Fibroblast of mammary gland (primary cell): ENCODE data around the gene CRTC1.

Source experiments
- DNase-seq: peaks from one replicate; pipeline ENCODE4 v3.0.0-alpha.2; 2010; ENCODE audit warnings: low read depth
- H3K4me3 ChIP-seq: 2 replicates; pipeline ENCODE4 v1.5.1; 2011; ENCODE audit warnings: low read depth, mild to moderate bottlenecking, low read length, moderate library complexity; ENCODE audit not compliant: control insufficient read depth
- TF ChIP-seq, protein P1 (sequence below): conservative IDR thresholded peaks from 2 replicates; pipeline ENCODE4 v1.5.1; 2011; ENCODE audit warnings: low read depth, low read length, inconsistent platforms; ENCODE audit not compliant: control insufficient read depth, insufficient read depth

Gene CRTC1

DNA sequence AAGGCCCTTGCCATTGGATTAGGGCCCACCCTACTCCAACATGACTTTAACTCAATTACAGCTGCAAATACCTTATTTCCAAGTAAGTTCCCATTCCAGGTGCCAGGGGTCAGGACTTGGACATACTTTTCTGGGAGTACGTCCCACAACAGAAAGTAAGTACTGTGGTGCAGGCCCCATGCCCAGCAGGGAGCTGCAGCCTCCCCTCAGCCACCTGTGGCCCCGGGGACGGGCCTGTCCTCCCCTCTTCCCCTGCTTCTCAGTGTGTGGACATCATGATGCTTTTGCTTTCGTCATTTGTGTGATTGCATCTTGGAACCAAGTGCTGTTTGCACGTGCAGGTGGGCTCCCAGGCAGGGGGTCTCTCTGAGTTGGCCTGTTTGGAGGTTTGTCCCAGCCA lies 31.9 kb downstream of the CRTC1 start:
- H3K4me3 ChIP-seq, result no peak overlapping the region
- DNase-seq, result no peak
- TF ChIP-seq, protein P1, sequence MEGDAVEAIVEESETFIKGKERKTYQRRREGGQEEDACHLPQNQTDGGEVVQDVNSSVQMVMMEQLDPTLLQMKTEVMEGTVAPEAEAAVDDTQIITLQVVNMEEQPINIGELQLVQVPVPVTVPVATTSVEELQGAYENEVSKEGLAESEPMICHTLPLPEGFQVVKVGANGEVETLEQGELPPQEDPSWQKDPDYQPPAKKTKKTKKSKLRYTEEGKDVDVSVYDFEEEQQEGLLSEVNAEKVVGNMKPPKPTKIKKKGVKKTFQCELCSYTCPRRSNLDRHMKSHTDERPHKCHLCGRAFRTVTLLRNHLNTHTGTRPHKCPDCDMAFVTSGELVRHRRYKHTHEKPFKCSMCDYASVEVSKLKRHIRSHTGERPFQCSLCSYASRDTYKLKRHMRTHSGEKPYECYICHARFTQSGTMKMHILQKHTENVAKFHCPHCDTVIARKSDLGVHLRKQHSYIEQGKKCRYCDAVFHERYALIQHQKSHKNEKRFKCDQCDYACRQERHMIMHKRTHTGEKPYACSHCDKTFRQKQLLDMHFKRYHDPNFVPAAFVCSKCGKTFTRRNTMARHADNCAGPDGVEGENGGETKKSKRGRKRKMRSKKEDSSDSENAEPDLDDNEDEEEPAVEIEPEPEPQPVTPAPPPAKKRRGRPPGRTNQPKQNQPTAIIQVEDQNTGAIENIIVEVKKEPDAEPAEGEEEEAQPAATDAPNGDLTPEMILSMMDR, result no peak

DNA sequence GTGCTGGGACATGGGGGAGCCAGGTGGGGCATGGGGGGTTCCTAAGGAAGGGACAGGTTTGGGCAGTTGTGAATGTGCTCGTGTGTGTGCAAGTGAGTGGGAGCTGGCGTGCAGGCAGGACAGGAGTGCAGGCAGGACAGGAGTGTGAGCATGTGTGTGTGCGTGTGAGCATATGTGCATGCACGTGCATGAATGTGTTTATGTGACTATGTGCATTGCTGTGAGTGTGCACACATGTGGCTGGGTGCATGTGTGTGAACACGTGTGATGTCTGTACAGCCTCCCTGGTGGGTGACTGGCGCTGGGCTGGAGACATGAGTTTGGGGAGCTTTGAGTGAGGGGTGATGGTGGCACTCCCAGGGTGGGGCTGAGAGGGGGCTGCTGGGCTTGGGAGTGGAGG lies 33.4 kb downstream of the CRTC1 start:
- DNase-seq, result no peak
- no peak overlapping the region for H3K4me3 ChIP-seq
- TF ChIP-seq, protein P1, result no peak

GRCh38 chr19:18717601-18718000 lies 34.1 kb downstream of the CRTC1 start:
- H3K4me3 ChIP-seq, result no peak overlapping the region
- TF ChIP-seq, protein P1, result no peak
- DNase-seq, result no peak

DNA sequence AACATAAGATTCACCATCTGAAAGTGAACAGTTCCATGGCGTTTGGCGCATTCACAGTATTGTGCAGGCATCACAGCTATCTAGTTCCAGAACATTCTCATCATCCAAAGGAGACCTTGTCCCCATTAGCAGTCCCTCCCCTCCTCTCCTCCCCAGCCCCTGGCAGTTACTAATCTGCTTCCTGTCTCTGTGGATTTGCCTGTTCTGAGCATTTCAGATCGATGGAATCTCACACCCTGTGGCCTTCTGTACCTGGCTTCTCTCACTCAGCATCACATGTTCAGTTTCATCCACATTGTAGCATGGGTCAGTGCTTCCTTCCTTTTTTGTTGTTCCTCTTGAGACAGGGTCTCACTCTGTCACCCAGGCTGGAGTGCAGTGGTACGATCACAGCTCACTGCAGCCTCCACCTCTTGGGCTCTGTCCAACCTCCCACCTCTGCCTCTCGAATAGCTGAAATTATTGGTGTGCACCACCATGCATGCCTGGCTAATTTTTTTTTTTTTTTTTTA lies 34.6 kb downstream of the CRTC1 start:
- H3K4me3 ChIP-seq, result no peak overlapping the region
- no peak for DNase-seq
- TF ChIP-seq, protein P1, result no peak

GRCh38 chr19:18718846-18719458 lies 35.5 kb downstream of the CRTC1 start:
- DNase-seq, result no peak
- H3K4me3 ChIP-seq, result no peak overlapping the region
- TF ChIP-seq, protein P1, result no peak

- H3K4me3 ChIP-seq, result no peak overlapping the region
- TF ChIP-seq, protein P1, result no peak
- no peak for DNase-seq
Measured at GRCh38 chr19:18719541-18719940, 36.1 kb downstream of the CRTC1 start.

GRCh38 chr19:18723871-18724377 lies 40.4 kb downstream of the CRTC1 start:
- TF ChIP-seq, protein P1, result no peak
- no peak overlapping the region for H3K4me3 ChIP-seq
- DNase-seq, result no peak
